Stimulated activated CD4-positive, alpha-beta T cell treated with anti-CD3 and anti-CD28 coated beads, TNF-alpha, amount 100 ng/mL, for 1 hour (primary cell): Measurements from ENCODE around the gene ABHD12.
"Not testable (repeated sequence)": the region's sequence is repeated elsewhere in the genome, so short reads cannot be mapped to it uniquely, and the experiment has no call there.

Experiments used
- DNase-seq, 3 donors: peaks; one replicate each; pipeline ENCODE4 v3.0.0-alpha.2; 2020; ENCODE audit warnings: low read depth in 3 of 3, low spot score in 1 of 3

The ABHD12 gene

DNA sequence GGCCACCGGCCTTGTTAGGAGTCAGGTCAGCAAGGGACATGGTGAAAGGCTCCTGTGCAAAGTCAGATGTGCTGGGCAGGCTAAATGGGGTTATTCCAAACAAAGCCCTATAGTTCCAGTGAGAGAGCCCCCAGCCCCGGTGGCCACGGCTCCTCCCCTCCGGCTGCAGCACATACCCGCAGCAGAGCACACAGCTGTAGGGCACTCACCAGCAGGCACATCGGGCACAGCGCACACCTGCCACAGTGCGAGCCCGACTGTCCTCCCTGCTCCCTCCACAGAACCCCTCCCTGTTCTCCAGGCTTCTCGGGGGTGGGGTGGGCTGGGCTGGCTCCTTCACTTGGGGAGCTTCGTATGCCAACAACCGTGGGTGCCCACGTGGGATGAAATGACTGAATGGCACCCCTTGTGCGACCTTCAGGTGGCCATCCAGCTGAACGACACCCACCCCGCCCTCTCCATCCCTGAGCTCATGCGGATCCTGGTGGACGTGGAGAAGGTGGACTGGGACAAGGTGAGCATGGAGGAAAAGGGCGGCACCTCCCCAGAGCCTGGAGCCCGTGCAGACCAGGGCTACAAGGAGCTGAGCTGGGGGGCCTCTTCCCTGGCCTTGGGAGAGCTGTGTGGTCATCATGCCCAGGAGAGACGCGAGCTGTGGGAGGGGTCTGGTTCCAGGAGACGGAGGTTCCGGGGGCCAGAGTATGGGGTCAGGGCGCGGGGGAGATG is 111.8 kb downstream of the ABHD12 start:
- DNase-seq, result no peak

DNA sequence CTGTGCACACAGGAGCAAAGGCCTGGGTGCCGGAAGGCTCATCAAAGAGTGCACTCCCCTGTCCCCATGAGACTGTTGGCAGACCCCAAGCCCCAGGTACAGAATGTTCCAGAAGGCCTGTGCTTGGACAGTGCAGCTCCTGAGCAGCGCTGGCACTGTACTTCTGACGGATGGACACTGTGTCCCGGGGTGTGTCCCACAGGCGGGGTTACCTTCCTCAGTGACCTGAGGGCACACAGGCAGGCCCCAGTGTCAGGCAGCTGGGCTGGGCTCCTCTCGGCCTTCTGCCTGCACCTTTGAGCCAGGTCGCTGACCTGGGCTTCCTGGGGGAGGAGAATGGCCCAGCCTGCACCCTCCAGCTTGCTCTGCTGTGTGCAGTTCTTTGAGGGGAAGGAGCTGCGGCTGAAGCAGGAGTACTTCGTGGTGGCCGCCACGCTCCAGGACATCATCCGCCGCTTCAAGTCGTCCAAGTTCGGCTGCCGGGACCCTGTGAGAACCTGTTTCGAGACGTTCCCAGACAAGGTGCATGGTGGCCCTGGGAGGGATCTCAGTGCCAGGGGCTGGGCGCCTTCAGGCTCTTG is 112.6 kb downstream of the ABHD12 start:
- no peak for DNase-seq

DNA sequence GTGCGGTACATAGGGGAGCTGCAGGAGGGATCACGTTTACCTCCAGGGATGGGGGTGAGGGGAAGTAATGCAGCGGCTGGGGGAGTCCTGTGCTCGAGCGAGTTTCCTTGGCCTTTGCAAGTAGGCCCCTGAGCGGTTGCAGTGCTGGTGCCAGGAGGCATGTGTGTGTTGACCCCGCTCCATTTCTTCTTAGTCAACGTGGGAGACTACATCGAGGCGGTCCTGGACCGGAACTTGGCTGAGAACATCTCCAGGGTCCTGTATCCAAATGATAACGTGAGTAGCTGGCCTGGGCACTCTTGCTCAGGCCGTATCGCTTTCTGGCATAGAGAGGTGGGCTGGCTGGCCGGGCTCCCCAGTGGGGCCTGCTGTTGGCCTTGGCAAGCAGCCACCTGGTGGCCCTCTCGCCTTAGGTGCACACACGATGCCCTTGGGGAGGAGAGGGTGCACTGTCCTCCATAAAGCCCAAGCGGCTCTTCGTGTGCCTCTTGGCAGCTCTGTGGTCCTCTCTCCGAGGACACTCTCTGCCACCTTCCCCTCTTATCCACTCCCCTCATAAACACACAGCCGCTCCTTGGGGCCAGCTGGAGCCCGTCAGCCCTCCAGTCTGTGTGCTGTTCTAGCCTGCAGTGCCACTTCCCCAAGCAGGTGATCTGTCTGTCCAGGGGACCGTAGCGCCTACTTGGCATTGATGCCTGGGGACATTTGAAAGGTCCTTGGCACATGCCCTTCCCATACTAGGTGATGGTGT is 113.4 kb downstream of the ABHD12 start:
- DNase-seq, result no peak

DNA sequence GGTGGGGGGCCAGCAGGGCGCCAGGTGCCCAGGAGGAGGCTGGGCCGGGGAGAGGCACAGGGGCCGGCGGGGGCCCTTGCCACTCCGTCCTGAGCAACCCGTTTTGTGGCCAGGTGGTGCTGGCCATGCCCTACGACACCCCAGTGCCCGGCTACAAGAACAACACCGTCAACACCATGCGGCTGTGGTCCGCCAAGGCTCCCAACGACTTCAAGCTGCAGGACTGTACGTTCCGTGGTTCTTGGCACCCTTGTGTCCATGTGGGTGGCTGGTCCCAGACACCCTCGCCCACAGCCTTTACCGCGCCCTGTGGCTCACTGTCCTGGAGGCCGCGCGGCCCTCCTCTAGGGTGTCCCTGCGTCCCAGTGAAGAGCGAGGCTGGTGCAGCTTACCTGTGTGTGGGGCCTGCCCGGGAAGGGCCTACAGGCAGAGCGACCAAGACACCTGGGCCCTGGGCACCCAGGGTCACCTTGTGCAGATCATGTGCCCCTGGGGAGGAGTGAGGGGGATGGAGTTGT is 114.0 kb downstream of the ABHD12 start:
- DNase-seq, result no peak

DNA sequence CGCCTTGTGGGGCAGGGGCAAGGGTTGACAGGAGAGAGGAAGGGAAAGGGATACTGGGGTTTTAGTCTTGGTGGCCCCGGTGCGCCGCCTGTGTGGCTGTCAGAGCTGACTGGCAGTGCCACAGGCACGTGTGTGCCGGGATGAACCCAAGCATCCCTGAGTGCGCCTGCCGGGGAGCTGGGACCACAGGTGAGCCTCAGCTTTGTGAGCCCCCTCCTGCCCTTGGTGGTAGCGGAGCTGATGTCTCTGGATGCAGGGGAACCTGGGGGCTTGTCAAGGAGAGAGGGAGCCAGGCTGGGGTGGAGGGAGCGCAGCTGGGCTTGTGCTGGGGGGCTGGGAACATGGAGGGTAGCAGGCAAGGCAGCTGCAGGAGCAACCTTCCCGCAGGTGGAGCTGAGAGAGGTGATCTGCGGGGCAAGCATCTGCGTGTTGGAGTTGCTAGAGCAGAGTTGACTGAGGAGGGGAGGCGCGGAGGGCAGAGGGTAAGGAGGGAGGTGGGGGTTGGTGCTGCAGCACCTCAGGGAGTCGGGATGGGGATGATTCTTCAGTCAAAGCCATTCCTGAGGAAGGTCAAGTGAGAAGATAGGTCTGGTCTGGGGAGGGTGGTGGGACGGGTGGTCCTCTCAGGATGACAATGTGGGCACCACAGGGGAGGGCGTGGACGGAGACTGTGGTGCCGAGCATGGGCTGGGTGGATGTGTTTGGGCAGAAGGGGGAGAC is 114.7 kb downstream of the ABHD12 start:
- no peak for DNase-seq

DNA sequence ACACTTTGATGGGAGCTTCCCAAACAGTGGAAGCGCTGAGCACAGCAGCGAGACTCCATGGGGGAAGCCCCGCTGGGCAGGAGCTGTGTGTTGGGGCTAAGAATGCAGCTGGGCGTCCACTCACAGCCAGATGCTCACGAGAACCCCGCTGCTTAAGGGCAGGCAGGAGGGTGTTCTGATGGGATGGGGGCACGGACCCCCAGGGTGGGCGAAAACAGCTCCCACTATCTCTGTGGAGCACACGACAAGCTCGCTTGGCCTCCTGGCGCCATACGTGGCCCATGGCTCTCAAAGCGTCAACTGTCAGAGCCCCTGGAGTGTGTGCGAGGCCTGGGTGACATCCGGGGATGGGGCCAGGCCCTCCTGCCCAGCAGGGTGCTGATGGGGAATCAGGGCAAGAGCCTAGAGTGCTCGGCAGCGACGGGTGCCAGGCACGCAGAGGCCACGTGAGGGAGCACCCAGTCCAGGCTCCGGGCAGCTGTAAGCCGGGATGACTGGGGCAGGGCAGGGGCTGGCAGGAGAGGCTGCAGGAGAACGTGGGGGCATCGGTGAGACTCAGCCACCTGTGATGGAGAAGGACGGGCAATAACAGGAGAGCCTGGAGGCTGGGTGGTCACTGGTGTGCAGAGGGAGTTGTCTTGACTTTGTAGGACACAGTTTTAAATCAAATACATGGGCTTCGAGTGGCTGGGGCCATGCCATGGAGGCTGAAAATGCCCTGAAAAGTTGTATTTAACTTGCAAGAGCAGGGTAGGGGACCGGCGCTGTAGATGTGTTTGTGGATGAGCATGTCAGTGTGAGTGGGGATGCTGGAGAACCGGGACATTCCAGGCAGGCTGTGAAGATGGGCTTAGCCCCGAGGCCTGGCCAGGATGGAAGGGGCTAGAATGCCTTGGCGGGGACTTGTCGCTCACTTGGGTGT is 115.5 kb downstream of the ABHD12 start:
- DNase-seq, result no peak

DNA sequence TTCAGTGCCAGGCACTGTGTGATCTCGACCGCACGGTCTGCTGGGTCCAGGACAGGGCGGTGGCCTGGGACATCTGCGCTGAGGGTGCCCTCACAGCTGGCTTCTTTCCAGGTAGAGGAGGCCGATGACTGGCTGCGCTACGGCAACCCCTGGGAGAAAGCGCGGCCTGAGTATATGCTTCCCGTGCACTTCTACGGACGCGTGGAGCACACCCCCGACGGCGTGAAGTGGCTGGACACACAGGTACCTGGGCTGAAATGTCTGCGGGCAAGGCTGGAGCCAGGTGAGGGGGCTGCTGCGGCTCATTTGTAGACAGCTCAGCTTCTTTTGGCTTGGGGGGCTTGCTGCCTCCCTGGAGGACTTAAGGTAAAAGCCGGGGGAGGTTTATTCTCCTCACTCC is 116.2 kb downstream of the ABHD12 start:
- DNase-seq, result no peak

DNA sequence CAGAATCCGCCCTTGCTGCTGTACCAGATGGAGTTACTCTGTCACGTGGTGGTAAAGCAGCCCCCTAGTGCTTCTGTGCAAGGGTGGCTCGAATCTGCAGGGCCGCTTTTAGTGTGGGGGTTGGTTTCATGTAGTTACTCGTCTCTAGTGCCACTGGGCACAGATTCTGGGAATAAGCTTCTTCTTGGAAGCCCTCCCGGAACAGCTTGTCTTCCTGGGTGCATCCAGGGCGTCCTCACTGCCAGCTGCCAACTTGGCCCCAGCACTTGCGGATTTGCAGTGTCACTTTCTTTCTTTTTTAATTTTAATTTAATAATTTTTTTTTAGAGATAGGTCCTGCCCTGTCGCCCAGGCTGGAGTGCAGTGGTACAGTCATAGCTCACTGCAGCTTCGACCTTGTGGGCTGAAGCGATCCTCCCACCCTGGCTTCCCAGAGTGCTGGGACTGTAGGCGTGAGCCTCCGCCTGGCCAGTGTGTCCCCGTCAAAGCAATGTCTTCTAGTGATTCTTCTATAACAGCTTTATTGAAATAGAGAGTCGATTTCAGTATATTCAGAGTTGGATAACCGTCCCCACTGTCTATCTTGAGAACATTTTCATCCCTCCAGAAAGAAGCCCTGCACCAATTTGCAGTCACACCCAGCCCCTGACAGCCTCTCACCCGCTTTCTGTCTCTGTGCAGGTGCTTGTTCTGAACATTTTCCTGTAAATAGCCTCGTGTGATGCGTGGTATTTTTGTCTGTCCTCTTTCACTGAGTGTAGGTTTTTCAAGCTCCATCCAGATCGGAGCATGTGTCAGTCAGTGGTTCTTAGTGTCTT is 116.9 kb downstream of the ABHD12 start:
- no peak for DNase-seq

DNA sequence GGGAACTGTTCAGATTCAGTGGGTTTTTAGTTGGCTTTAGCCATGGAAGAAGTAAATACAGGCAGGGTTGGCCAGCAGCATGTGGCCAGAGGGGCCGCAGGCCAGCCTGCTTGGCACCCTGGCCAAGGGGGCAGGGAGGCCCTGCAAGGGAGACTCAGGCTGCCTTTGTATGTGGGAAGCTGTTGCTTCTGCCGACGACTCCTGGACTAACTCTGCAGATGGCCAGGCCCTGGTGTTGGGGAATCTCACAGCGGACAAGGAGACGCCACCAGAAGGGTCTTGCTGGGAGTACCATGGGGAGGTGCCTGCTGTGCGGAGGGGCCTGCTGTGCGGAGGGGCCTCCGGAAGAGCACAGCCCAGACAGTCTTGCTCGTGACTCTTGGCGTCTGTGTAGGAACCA is 117.6 kb downstream of the ABHD12 start:
- DNase-seq, result no peak

DNA sequence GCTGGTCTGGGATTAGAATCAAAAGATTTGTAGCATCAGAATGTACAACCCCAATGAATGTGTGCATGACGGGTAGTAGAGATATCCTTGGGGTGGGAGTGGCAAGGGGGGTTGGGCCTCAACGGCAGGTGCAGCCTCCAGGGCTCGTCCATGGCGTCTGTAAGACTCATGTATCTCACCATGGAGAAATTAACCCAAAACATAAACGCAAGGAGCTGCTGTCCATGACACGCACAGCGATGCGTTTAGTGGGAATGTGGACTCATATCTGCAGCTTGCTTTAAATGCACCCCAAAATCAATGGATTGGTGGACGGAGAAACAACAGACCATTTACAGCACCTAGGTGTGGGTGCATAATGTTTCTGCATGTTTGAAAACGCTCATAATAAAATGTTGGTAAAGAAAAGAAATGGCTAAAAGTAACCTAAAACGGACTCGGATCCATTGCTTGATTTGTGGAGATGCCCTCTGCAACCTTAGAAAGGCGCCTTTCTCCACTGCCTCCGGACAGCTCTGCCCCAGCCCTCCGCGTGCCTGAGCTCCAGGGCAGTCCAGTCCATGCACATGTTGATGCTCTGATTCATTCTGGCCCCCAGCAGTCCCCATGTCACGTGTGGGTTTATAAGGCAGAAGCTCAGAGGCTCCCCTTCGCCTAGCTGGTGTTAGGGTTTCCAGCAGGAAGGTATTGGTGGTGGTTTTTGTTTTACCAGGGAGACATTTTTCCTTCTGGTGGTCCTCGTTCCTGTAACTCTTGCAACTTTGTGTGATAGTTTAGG is 118.2 kb downstream of the ABHD12 start:
- DNase-seq, result no peak

DNA sequence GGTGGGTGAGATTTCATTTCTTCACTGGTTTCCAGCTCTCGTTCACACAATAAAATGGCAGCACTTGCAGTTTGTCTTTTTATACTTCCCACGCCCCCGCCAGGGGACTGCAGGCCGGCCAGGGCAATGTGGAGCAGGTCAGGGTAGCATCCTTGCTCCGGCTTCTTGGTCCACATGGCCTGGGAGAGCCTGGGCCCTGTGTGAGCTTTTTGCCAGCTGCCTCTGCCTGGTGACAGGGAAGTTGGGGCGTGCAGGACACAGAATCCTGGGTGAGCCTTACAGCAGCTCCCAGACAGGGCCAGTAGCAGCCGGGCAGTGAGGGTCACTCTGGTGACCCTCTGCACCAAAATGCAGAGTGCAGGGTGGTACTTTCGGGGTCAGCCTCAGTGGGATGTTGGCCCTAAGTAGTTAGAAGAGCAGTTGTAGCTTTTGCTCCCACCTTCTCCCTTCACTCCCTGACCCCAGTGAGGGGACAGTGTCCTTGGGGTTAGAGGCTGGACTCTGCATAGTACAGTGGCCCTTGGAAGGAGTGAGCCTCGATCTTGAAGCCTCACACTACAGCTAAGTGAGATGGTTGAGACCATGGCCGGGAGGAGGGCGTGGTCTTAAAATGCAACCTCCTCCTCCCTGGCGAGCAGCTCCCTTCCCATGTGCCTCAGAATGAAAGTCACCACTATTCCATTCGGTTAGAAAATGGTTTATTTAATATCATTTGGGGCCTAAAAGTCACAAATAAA is 119.0 kb downstream of the ABHD12 start:
- no peak for DNase-seq

DNA sequence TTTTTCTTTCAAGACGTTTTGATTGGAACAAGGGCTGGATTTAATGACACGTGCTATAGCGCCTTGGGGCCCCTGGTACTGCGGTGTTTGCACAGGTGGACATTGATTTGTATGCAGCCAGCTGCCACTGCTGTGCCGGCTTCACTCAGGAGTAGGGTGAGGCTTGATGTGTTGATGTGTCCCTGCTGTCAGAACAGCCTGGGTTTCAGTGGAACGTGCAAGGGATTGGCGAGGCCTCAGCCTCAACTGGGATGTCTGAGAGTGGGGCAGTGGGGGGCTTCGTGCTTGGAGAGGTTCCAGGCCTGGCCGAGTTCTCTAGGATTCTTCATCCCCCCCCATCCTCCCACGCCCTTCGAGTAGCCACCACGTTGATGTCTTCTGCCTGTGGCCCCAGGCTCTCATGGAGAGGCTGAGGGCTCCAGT is 119.8 kb downstream of the ABHD12 start:
- DNase-seq, result no peak

DNA sequence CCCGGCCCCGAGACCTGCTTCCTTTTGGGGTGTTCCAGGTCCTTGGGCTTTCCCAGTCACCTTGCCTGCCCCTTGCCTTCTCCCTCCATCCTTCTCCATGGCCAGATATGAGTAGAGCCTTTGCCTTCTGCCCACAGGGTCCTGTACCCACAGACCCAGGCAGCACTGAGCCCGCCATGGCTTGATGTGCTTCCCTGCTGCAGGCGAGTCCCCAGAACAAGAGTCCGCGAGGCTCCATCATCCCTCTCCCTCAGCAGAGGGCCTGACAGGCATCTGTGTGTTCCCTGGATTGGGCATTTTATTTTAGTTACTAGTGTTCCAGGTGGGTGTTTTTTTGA is 120.8 kb downstream of the ABHD12 start:
- DNase-seq, result no peak

DNA sequence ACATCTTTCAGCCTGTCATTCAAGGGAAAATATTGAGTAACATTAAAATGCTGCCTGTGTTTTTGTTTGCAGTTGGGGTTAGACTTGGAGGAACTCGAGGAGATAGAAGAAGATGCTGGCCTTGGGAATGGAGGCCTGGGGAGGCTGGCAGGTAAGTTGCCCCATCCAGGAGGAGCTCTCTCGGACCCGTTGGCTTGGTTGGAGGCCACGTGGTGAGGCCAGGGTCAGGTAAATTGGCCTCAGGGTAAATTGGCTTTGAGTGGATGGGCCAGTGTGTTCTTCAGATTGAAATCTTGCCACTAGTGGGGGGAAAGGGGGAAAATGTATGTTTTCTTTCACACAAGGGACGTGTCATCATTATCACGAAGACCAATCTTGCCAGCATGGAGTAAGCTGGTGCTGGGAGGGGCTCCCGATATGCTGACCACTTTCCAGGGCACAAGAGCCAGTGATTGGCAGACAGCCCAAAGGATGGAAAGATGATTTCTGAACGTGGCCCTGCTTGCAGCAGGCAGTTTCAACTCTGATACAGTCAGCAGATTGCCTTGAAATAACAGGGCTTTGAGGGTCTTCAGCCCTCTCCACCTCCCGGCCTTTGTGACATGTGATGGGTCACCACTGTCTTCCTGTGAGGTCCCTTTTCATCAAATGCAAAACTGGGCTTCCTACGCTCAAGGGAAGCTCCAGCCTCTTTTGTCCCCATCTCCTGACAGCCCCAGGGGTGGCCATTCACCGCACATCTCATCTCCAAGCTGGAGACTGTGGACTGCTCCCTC is 121.4 kb downstream of the ABHD12 start:
- DNase-seq, result no peak

DNA sequence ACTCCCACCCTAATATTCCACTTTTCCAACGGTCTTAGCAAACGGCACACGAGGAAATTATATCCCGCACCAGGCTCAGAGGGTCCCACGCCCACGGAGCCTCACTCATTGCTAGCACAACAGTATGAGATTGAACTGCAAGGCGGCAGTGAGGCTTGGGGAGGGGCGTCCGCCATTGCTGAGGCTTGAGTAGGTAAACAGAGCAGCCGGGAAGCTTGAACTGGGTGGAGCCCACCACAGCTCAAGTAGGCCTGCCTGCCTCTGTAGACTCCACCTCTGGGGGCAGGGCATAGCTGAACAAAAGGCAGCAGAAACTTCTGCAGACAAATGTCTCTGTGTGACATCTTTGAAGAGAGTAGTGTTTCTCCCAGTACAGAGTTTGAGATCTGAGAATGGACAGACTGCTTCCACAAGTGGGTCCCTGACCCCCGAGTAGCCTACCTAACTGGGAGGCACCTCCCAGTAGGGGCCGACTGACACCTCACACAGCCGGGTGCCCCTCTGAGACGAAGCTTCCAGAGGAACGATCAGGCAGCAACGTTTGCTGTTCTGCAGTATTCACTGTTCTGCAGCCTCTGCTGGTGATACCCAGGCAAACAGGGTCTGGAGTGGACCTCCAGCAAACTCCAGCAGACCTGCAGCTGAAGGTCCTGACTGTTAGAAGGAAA is 129.7 kb downstream of the ABHD12 start:
- not testable (repeated sequence) for DNase-seq

DNA sequence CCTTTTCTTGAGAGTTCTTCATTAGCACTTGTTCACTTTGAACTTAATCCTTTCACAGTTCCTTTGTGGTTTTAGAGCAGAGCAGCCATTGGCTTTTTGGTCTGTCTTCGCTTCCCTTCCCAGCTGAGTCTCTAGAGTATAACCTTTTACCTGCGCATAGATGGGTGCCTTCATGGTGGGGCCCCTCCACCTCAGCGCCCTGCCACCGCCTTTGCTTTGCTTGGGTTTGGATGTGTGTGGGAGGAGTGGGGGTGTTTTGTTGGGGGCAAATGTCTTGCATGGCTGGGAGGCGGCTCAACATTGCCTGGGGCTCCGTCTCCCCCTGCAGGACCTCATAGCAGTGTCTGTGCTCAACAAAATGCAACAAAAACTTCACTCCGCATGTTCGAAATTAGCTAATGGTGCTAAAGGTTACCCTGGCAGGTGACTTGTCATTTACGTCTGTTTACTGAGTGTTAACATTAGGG is 130.8 kb downstream of the ABHD12 start:
- DNase-seq, result no peak

DNA sequence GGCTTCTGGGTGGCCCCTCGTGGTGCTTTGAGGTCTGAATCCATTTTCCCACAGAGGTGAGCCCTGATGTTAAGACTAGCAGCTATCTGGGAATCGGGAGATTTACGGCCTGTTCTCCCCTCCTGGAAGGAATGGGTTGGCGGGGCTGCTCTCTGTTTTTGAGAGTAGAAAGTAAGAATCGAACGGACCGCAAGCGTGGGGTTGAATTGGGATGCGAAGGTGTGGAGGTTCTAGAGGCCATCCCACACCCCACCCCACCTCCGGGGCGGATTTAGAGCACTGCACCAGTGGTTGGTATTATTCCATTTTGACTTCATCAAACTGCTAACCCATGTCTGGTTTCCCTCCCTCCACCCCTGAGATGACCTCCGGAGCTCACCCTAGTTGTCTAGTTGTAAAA is 131.3 kb downstream of the ABHD12 start:
- no peak for DNase-seq
